ENCODE data around the gene RNF34. TPM values are rescaled to one million over a fixed set of nuclear protein-coding genes. Genes with fewer than 3 reads are reported as not detected.

Gene RNF34
- total RNA-seq, 2 experiments from 2014 or later, result 85.4 to 145 TPM

GRCh38 chr12:121417847-121418246 is 17.9 kb downstream of the RNF34 start:
- no peaks in the 10 kb centered on the region for H3K4me1 ChIP-seq (ENCODE audit: insufficient read depth, low read length, poor library complexity, severe bottlenecking)
- ChIA-PET POLR2A (interaction anchor here (1.3 to 3.5 kb wide), 2 partner anchors 17 to 47 kb away, joined by 4 to 23 read pairs; partner anchors contain the start of gene RNF34), CTCF (ENCODE audit: unreplicated experiment) (no interaction called here)
- H3K9me3 ChIP-seq (ENCODE audit: low read length), result no peaks in the 10 kb centered on the region
- H3K36me3 ChIP-seq (ENCODE audit: insufficient read depth, low read length), result peaks cover 91% of the 10 kb centered on the region
- H3K4me2 ChIP-seq (ENCODE audit: low read length), result no peak overlapping the region
- H3K9me2 ChIP-seq (ENCODE audit: insufficient read depth, low read length), result no peaks in the 10 kb centered on the region
- peaks cover 19% of the 10 kb centered on the region; the same call in 1 of the 2 replicates for H3K79me2 ChIP-seq (ENCODE audit: insufficient read depth, low read depth, low read length)
- intact Hi-C loops (cut with micrococcal nuclease; ENCODE audit: unreplicated experiment), result no loop called here
- no peak overlapping the region for H3K27ac ChIP-seq (ENCODE audit: low read depth, low read length, poor library complexity, severe bottlenecking)
- H2AFZ ChIP-seq (ENCODE audit: low read length), result no peak overlapping the region
- no peak for DNase-seq (ENCODE audit: low spot score)
- BruUV-seq (replicated peaks), result no TSS peak
- no peak overlapping the region for H3K4me3 ChIP-seq (ENCODE audit: low read depth, low read length, poor library complexity, severe bottlenecking)
- TF ChIP-seq CTCF (conservative IDR thresholded peaks at IDR 0.05; ENCODE audit: low read length) (no peak), EZH2phosphoT487 (IDR thresholded peaks at IDR 0.05; ENCODE audit: borderline replicate concordance, low read depth, low read length) (no peak)
- H4K20me1 ChIP-seq (ENCODE audit: insufficient read depth, low read length), result no peaks in the 10 kb centered on the region

- no peaks in the 10 kb centered on the region for H3K9me2 ChIP-seq (ENCODE audit: insufficient read depth, low read length)
- no TSS peak for BruUV-seq (replicated peaks)
- H3K4me2 ChIP-seq (ENCODE audit: low read length), result no peak overlapping the region
- ChIA-PET POLR2A (interaction anchor here (0.6 to 1.0 kb wide), 3 partner anchors 16 to 68 kb away, joined by 3 to 4 read pairs (median 3); no protein-coding TSS in a partner anchor), CTCF (ENCODE audit: unreplicated experiment) (no interaction called here)
- intact Hi-C loops (cut with micrococcal nuclease; ENCODE audit: unreplicated experiment), result no loop called here
- H2AFZ ChIP-seq (ENCODE audit: low read length), result no peak overlapping the region
- H3K9me3 ChIP-seq (ENCODE audit: low read length), result no peaks in the 10 kb centered on the region
- H4K20me1 ChIP-seq (ENCODE audit: insufficient read depth, low read length), result no peaks in the 10 kb centered on the region
- no peak for DNase-seq (ENCODE audit: low spot score)
- peaks cover 15% of the 10 kb centered on the region for H3K4me1 ChIP-seq (ENCODE audit: insufficient read depth, low read length, poor library complexity, severe bottlenecking)
- H3K27ac ChIP-seq (ENCODE audit: low read depth, low read length, poor library complexity, severe bottlenecking), result no peak overlapping the region
- peaks cover 97% of the 10 kb centered on the region for H3K36me3 ChIP-seq (ENCODE audit: insufficient read depth, low read length)
- no peak overlapping the region for H3K4me3 ChIP-seq (ENCODE audit: low read depth, low read length, poor library complexity, severe bottlenecking)
- H3K79me2 ChIP-seq (ENCODE audit: insufficient read depth, low read depth, low read length), result peaks cover 11% of the 10 kb centered on the region; the same call in 1 of the 2 replicates
- TF ChIP-seq EZH2phosphoT487 (IDR thresholded peaks at IDR 0.05; ENCODE audit: borderline replicate concordance, low read depth, low read length) (no peak), CTCF (conservative IDR thresholded peaks at IDR 0.05; ENCODE audit: low read length) (no peak)
Observed at GRCh38 chr12:121420109-121420508, 20.2 kb downstream of the RNF34 start.

GRCh38 chr12:121423253-121423652 is 23.3 kb downstream of the RNF34 start:
- Histone ChIP-seq H2AFZ (ENCODE audit: low read length) (no peak overlapping the region), H3K4me1 (ENCODE audit: insufficient read depth, low read length, poor library complexity, severe bottlenecking) (peaks cover 35% of the 10 kb centered on the region), H3K9me2 (ENCODE audit: insufficient read depth, low read length) (no peaks in the 10 kb centered on the region), H3K9me3 (ENCODE audit: low read length) (peaks cover 10% of the 10 kb centered on the region; the same call in 1 of the 2 replicates), H3K79me2 (ENCODE audit: insufficient read depth, low read depth, low read length) (peaks cover 14% of the 10 kb centered on the region; the same call in 1 of the 2 replicates), H4K20me1 (ENCODE audit: insufficient read depth, low read length) (no peaks in the 10 kb centered on the region), H3K36me3 (ENCODE audit: insufficient read depth, low read length) (peaks cover 95% of the 10 kb centered on the region), H3K27ac (ENCODE audit: low read depth, low read length, poor library complexity, severe bottlenecking) (peak overlapping the region; percentile 94), H3K4me2 (ENCODE audit: low read length) (no peak overlapping the region), H3K4me3 (ENCODE audit: low read depth, low read length, poor library complexity, severe bottlenecking) (no peak overlapping the region)
- BruUV-seq (replicated peaks), result no TSS peak
- TF ChIP-seq CTCF (conservative IDR thresholded peaks at IDR 0.05; ENCODE audit: low read length), result no peak
- no peak for TF ChIP-seq EZH2phosphoT487 (IDR thresholded peaks at IDR 0.05; ENCODE audit: borderline replicate concordance, low read depth, low read length)
- ChIA-PET CTCF (ENCODE audit: unreplicated experiment) (no interaction called here), POLR2A (interaction anchor here (0.6 to 4.7 kb wide), 6 partner anchors 9 to 72 kb away, joined by 3 to 37 read pairs (median 3); partner anchors contain the start of genes ANAPC5 and RNF34)
- no peak for DNase-seq (ENCODE audit: low spot score)
- intact Hi-C loops (cut with micrococcal nuclease; ENCODE audit: unreplicated experiment), result no loop called here

Data from OCI-LY7 (cell line).